Measurements from ENCODE around the gene REP15.
"Not testable (repeated sequence)": the region's sequence is repeated elsewhere in the genome, so short reads cannot be mapped to it uniquely, and the experiment has no call there.

REP15 gene

GRCh38 chr12:27703720-27704452 lies 7.6 kb downstream of the REP15 start:
- DNase-seq, result peak; percentile 52 to 75

GRCh38 chr12:27705263-27705662 lies 9.0 kb downstream of the REP15 start:
- no peak for DNase-seq

- no peak for DNase-seq
Measured at GRCh38 chr12:27707216-27707615, 11.0 kb downstream of the REP15 start.

DNA sequence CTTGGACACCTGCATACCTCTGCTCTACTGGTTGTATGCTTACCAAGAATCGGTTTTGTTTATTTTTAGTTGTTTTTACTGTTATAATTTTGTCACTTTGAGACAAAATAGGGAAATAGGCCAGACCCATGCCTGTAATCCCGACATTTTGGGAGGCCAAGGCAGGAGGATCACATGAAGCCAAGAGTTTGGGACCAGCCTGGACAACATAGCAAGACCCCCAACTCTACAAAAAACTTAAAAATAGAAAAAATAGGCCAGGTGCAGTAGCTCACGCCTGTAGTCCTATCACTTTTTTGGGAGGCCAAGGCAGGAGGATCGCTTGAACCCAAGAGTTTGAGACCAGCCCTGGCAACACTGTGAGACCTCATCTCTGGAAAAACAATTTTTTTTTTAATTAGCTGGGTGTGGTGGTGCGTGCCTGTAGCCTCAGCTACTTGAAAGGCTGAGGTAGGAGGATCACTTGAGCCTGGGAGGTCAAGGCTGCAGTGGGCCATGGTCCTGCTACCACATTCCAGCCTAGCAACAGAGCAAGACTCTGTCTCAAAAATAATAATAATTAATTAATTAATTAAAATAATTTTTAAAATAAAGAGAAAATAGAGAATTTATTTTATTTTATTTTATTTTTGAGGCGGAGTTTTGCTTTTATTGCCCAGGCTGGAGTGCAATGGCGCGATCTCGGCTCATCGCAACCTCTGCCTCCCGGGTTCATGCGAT lies 13.1 kb downstream of the REP15 start:
- no peak for DNase-seq

DNA sequence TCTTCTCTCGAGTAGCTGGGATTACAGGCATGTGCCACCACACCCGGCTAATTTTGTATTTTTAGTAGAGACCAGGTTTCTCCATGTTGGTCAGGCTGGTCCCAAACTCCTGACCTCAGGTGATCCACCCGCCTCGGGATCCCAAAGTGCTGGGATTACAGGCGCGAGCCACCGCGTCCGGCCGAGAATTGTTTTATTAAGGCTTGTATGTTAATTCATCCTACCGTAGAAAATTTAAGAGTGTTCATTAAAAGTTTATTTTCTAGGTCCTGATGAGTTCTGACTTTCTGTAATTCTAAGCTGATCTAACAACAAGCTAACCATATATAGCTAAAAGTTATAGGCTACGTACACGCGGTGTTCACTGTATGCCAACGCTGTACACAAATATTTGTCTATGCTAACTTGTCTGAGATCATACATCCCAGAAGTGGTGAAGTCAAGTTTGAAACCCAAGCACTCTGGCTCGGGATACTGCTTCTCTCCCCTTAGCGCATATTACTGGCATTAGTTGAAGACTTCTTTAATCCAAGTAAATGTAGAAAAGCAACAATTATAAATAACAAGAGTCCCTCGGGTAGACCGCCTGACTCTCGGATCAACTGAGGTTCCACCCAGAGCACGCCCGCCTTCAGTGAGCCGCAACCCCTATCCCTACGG lies 13.8 kb downstream of the REP15 start:
- peak in 1 of 2 donors; percentile 36 for DNase-seq

- DNase-seq, result peak; percentile 87 to 93
Measured at GRCh38 chr12:27710592-27711316, 14.5 kb downstream of the REP15 start, which contains the start of gene MRPS35. MRPS35 (plus strand) TSS chr12:27710832; CDS start chr12:27710844, 12 bp downstream.

- DNase-seq, result peak in 1 of 2 donors; percentile 20
Measured at GRCh38 chr12:27711317-27711682, 15.1 kb downstream of the REP15 start.

- no peak for DNase-seq
Measured at GRCh38 chr12:27711967-27712366, 15.7 kb downstream of the REP15 start.

DNA sequence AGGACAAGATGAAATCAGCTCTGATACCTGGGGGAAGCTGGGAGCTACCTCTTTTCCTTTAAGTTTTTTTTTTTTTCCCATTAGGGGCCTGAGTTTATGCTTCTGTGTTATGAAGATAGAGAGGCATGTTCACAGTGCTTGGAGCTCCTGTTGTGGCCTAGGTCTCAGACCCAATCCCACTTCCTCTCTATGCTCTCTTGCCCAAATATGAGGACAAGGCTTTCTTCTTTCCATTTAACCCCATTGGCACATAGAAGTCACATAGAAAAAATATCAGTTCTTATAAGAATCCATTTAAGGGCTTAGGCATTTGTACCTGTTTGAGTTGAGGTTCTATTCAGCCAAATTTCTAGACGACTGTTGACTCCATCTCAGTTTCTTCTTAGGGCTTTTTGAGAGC lies 27.0 kb downstream of the REP15 start:
- no peak for DNase-seq

GRCh38 chr12:27730097-27730588 lies 33.9 kb downstream of the REP15 start:
- no peak for DNase-seq

- DNase-seq, result no peak
Measured at GRCh38 chr12:27732281-27732680, 36.0 kb downstream of the REP15 start.

DNA sequence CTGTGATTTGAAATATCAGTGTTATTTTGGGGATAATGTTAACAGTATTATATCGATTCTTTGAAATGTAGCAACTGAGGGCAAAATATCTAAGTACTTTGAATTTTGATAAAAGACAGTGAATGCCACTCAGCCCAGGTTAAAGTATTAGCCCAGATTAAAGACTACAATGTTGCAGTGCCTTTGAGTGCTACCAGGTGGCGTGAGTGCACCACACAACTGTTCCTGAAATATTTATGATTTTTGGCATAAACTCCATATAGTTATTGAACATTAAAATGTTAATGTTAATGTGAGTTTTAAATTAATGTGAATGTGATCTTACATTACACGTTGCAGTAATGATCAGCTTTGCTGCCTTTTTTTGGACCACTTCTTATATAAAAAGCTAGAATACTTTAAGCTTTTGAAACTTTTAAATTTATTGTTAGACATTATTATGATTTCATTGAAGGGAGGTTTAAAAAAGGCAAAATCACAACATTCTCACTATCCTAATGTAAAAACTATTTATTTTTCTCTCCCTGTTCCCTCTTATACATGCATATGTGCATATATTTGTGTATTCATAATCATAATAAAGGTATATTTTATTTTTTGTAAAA lies 36.9 kb downstream of the REP15 start:
- peak; percentile 26 to 57 for DNase-seq

DNA sequence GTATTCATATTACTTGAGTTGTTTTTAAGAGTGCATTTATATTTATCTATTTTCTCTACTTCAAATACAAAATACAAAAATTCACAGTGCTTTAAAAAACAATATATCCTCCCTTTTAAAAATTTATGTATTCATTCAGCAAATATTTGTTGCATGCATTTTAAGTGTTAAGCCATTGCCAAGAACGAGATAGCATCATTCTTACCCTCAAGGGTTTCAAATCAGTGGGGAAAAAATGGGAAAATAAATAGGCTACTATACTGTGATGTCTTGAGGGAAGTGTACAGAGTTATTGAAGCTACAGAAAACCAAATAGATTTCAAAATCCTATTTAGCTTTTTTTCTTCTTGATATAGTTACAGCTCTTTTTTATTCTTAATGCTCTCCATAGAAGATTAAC lies 37.5 kb downstream of the REP15 start:
- no peak for DNase-seq

GRCh38 chr12:27734321-27734720 lies 38.1 kb downstream of the REP15 start:
- DNase-seq, result not testable (repeated sequence)

GRCh38 chr12:27743601-27744000 lies 47.4 kb downstream of the REP15 start:
- no peak for DNase-seq

DNA sequence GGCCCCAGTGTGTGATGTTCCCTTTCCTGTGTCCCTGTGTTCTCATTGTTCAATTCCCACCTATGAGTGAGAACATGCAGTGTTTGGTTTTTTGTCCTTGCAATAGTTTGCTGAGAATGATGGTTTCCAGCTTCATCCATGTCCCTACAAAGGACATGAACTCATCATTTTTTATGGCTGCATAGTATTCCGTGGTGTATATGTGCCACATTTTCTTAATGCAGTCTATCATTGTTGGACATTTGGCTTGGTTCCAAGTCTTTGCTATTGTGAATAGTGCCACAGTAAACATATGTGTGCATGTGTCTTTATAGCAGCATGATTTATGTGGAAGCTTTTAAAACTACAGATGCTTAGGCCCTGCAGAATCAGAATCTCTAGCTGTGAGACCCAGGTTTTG lies 49.5 kb downstream of the REP15 start:
- not testable (repeated sequence) for DNase-seq
